ENCODE results near the gene RTP3. TPM values are rescaled to one million over a fixed set of nuclear protein-coding genes. Genes with fewer than 3 reads are reported as not detected.

RTP3 gene
- total RNA-seq, 1 donor, result not detected

DNA sequence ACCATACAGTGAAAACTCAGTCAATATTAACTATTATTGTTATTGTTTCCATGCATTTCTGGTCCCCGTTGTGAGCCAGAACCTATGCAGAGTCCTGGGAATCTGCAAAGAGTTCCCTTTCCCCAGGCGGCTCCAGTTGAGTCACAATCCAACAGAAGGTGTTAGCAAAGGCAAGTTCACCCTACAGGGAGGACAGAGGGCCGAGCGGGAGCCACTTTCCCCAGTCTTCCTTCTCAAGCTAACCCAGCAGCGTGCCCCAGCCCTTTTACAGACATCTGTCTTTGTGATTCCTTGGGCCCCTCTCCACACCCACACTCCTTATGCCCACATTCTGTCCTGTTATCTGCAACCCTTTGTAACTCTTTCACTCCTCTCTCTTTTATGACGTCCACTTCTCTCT, 20.0 kb upstream of the RTP3 start:
- TF ChIP-seq, protein P1, sequence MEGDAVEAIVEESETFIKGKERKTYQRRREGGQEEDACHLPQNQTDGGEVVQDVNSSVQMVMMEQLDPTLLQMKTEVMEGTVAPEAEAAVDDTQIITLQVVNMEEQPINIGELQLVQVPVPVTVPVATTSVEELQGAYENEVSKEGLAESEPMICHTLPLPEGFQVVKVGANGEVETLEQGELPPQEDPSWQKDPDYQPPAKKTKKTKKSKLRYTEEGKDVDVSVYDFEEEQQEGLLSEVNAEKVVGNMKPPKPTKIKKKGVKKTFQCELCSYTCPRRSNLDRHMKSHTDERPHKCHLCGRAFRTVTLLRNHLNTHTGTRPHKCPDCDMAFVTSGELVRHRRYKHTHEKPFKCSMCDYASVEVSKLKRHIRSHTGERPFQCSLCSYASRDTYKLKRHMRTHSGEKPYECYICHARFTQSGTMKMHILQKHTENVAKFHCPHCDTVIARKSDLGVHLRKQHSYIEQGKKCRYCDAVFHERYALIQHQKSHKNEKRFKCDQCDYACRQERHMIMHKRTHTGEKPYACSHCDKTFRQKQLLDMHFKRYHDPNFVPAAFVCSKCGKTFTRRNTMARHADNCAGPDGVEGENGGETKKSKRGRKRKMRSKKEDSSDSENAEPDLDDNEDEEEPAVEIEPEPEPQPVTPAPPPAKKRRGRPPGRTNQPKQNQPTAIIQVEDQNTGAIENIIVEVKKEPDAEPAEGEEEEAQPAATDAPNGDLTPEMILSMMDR (IDR thresholded peaks at IDR 0.05; ENCODE audit: insufficient read depth, low read length), result no peak
- no peak for DNase-seq (ENCODE audit: low read depth)
- no peak overlapping the region for H3K4me3 ChIP-seq (ENCODE audit: low read depth, low read length)

DNA sequence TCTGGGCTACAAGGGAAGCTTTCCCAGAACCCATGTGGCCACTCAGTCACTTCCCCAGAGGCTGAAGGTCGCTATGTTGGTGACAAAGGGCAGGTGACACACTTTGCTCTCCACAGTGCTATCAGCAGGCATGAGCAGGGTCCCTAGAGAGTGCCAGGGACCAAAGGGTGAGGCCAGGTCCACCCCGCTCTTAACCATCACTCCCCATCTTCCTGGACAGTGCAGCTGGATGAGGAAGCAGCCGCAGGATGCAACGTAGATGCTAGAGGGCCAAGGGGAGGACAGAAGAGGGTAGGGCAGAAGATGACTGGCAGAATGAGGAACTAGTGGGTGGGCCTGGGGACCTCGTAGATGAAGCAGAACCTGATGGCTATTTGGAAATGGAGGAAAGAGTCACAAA, 19.4 kb upstream of the RTP3 start:
- no peak overlapping the region for H3K4me3 ChIP-seq (ENCODE audit: low read depth, low read length)
- TF ChIP-seq, protein P1 (IDR thresholded peaks at IDR 0.05; ENCODE audit: insufficient read depth, low read length), result no peak
- no peak for DNase-seq (ENCODE audit: low read depth)

DNA sequence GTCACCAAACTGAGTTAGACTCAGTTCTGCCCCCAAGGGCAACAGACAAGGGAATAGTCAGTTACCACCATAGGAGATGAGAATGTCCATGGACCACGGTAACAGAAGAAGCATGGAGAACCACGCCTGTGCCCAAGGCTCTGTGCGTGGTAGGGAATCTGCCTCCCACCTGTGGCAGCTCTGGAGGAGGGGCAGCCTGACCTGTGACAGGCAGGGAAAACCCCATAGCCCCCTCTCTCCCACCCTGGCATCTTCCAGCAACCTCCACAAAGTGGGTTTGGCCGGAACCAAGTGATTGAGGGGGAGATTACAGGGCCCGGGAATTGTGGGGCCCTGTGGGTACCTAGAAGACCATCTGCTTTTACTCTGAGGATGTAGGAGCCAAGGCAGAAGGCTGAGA, 18.8 kb upstream of the RTP3 start:
- TF ChIP-seq, protein P1 (IDR thresholded peaks at IDR 0.05; ENCODE audit: insufficient read depth, low read length), result no peak
- DNase-seq (ENCODE audit: low read depth), result no peak
- no peak overlapping the region for H3K4me3 ChIP-seq (ENCODE audit: low read depth, low read length)

DNA sequence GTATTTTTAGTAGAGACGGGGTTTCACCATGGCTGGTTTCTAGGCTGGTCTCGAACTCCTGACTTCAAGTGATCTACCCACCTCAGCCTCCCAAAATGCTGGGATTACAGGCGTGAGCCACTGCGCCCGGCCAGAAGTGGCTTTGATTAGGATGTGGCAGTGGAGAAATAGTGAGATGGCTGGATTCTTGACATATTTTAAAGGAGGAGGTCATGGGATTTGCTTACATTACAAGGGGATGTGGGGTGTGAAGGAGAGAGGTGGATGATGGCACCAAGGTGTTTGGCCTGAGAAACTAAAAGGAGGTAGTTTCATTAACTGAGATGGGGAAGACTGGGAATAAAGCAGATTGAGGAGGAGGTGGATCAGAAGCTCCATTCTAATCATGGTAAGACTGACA, 18.1 kb upstream of the RTP3 start:
- no peak overlapping the region for H3K4me3 ChIP-seq (ENCODE audit: low read depth, low read length)
- no peak for DNase-seq (ENCODE audit: low read depth)
- TF ChIP-seq, protein P1 (IDR thresholded peaks at IDR 0.05; ENCODE audit: insufficient read depth, low read length), result no peak

DNA sequence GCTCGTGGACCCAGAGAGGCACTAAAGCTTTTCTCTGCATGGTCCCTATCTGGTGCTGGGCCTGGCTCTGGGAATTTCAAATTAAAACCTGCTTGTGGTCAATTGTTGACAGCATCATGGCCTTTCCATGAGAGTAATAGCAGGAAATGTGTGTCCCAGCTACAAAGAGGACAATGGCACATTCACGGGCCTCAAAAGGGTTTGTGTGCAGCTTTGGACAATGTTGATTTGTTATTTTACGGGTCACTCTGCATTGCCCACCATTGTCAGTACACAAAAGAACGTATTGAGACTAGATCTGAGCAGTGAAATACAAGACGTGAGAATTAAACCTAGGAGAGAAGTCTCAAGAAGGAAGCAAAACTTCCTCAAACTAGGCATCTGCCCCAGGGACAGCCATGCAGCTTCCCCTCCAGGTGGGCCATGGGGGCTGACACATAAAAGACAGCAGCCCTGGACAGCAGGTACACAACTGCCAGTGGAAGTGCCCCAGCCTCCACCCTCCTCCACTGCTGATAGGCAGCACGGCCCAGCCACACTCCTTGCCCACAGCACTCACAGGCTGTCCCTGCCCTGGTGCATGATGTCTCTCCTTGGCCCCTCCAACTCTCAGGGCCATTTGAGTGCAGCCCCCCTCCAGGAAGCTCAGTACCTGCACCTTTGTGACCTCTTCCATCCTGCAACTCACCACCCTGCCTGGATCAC, 17.1 kb upstream of the RTP3 start:
- TF ChIP-seq, protein P1 (IDR thresholded peaks at IDR 0.05; ENCODE audit: insufficient read depth, low read length), result no peak
- DNase-seq (ENCODE audit: low read depth), result no peak
- no peak overlapping the region for H3K4me3 ChIP-seq (ENCODE audit: low read depth, low read length)

DNA sequence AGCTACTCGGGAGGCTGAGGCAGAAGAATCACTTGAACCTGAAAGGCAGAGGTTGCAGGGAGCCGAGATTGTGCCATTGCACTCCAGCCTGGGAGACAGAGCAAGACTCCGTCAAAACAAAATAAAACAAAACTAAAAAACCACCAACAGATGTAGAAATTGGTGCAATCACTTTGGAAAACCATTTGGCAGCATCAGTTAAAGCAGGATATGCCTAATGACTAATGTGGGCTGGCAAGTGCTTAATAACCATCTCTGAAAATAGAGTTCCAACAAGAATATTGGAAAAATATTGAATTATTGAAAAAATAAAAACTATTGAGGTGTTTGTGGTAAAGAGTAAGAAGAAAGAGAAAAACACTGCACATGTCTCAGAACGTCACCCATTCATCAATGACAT, 16.1 kb upstream of the RTP3 start:
- H3K4me3 ChIP-seq (ENCODE audit: low read depth, low read length), result no peak overlapping the region
- TF ChIP-seq, protein P1 (IDR thresholded peaks at IDR 0.05; ENCODE audit: insufficient read depth, low read length), result no peak
- DNase-seq (ENCODE audit: low read depth), result peak; percentile 68

Data from fibroblast of the aortic adventitia (primary cell).